HG02840 (cell line): Measurements from ENCODE around the gene SOD2.
"Not testable (repeated sequence)": the region's sequence is repeated elsewhere in the genome, so short reads cannot be mapped to it uniquely, and the experiment has no call there.

Experiments
- ATAC-seq: cut with Tn5 transposase; IDR thresholded peaks from one replicate; pipeline ENCODE4 v1.9.1; 2021; ENCODE audit warnings: mild to moderate bottlenecking, moderate library complexity, moderate number of reproducible peaks; ENCODE audit not compliant: unreplicated experiment, low FRiP score

SOD2 gene

GRCh38 chr6:159716247-159717096 is 23.4 kb upstream of the SOD2 start:
- ATAC-seq = no peak

- no peak for ATAC-seq
These were observed 22.6 kb upstream of the SOD2 start for GRCh38 chr6:159715605-159716004.

- no peak for ATAC-seq
These were observed 22.1 kb upstream of the SOD2 start for GRCh38 chr6:159715166-159715565.

- no peak for ATAC-seq
These were observed 21.4 kb upstream of the SOD2 start for GRCh38 chr6:159714404-159714803.

GRCh38 chr6:159713984-159714383 is 20.9 kb upstream of the SOD2 start:
- no peak for ATAC-seq

- ATAC-seq = not testable (repeated sequence)
These were observed 19.3 kb upstream of the SOD2 start for GRCh38 chr6:159712389-159712788.

GRCh38 chr6:159710603-159711002 is 17.6 kb upstream of the SOD2 start:
- ATAC-seq = not testable (repeated sequence)

- ATAC-seq = no peak
These were observed 8.5 kb upstream of the SOD2 start for GRCh38 chr6:159701413-159701999.

- ATAC-seq = no peak
These were observed 7.9 kb upstream of the SOD2 start for GRCh38 chr6:159700970-159701369.

GRCh38 chr6:159695984-159696383 is 2.9 kb upstream of the SOD2 start:
- no peak for ATAC-seq

GRCh38 chr6:159693894-159694545 is 979 bp upstream of the SOD2 start:
- peak; percentile 2 for ATAC-seq

- peak; percentile 32 for ATAC-seq
These were observed 526 bp downstream of the SOD2 start for GRCh38 chr6:159692303-159693127.

GRCh38 chr6:159691963-159692287 is 1.1 kb downstream of the SOD2 start:
- ATAC-seq = no peak

GRCh38 chr6:159691133-159691962 is 1.7 kb downstream of the SOD2 start:
- ATAC-seq = no peak

- ATAC-seq = not testable (repeated sequence)
These were observed 2.9 kb downstream of the SOD2 start for GRCh38 chr6:159690135-159690534.

GRCh38 chr6:159689001-159689400 is 4.0 kb downstream of the SOD2 start:
- ATAC-seq = no peak

- ATAC-seq = no peak
These were observed 4.7 kb downstream of the SOD2 start for GRCh38 chr6:159688266-159688905.

GRCh38 chr6:159687341-159687740 is 5.7 kb downstream of the SOD2 start:
- ATAC-seq = no peak

- no peak for ATAC-seq
These were observed 6.3 kb downstream of the SOD2 start for GRCh38 chr6:159686703-159687102.
